ENCODE results near the gene IDH3G.

IDH3G gene

DNA sequence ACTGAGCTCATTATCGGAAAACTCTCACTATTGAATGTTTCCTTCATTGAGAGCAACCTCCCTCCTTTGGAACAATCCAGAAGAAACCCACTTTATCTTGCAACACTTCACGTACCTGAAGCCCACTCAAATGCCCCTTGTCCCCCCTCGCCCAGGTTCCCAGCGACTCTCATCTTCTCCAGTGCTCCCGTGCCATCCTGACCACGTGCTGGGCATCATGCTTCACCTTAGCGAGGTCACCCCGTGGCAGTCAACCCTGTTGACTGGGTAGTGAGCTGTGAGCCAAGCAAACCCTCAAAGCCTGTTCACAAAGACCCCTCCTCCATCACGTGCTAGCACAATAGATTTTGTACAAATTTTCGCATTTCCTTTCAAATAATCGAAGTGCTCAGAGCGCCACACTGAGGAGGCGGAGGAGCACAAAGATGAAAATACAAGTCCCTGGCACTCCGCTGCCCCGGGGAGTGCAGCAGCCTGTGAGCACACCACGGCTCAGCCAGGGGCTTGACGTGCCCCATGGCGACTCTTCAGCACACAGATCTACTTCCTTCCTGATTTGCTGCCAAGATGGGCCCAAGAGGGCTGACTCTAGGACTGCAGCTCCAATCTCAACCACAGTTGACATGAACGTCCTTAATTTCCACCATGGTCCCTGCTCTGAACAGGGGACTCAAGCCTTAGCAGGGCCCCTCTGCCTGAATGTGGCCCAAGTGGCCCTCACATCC is 20.6 kb upstream of the IDH3G start:
- no peak for DNase-seq

DNA sequence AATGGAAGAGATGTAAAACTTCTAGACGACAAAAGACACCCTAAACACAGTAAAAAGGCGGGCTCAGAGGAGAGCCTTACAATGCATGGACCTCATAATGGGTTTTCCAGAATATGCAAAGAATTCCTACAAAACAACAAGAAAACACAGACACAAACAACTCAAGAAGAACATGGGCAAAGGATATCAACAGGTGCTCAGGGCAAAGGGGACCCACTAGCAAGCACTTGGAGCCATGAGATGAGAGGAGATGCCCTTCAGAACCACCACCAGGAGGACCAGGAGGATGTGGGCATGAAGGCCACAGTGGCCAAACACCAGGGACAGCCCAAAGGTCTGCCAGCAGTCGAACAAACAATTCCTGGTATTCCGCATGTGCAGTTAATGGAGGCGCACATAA is 19.0 kb upstream of the IDH3G start:
- no peak for DNase-seq

DNA sequence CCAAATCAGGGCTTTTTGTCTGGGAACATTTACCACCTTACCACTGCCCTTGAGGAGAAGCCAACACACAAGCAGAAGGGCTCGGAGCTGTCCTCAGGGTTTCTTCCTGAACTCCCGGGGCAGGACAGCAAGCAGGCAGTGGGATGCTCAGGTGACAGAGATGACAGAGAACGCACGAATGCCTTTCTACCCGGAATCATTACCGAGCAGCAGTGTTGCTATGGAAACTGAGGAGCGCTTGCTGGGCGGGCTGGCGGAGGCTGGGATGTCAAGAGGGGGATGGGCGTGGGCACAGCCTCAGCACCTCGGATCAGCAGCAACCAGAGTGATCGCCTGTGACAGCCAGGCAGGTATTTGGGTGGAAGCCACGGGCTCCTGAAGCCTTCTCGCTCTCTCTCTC is 18.0 kb upstream of the IDH3G start:
- DNase-seq, result no peak

DNA sequence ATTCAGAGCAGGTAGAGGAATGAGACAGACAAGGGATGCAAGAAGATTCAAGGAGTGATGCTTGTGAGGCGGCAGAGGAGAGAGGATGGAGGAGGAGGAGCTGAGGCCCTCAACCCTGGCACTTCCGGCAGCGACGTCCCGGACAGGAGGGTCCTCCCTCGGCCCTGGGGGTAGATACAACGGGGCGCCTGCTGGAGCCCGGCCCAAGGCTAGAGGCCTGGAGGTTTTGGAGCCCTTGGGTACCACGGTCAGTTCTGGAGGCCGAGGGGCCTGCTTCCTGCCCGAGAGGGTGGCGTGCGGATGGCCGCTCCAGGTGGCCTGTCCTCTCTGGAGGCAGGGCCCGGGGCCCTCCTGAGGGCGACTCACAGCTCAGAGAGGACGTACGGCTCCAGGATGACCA is 13.8 kb upstream of the IDH3G start:
- DNase-seq, result no peak

DNA sequence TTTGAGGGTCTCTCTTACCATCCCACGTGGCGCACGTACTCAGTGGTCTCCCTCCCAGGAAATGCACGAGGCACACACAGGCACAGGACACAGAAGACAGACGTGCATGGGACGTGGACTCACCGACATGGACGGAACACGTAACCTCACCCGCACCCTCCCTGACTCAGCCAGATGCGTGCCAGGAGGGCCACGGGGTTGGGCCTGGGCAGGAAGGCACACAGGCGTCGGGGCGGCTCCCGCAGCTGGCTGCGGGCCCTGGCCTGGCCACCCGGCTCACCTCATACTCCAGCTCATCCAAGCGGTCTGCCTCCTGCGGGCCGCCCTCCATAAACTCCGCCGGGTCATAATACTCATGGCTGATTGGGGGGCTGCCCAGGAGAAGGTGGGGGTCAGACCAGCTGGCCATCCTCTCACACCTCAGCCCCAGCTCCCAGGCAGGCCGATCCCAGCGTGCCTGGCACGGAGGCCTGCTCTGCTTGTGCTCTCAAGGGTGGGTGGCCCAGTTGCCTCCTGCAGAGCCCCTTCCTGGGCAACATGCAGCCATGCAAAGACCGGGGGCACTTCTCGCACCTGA is 12.9 kb upstream of the IDH3G start:
- DNase-seq, result no peak

DNA sequence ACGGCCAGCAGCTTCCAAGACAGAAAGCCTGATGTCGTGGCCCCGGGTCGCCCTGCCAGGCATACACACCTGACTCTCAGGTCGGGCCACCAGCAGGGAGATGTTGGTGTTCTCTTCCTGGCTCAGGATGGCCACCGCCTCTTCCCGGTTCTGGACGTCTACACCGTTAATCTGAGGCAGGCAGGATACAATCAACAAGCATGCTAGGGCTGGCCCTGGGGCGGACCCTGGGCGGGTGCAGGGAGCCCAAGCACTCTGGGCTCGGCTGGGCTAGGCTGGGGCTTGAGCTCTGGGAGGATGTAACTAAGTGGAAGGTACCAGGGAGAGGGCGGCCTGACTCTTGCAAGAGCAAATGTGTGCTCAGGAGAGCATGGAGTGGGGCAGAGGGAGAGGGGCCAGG is 11.3 kb upstream of the IDH3G start:
- no peak for DNase-seq

DNA sequence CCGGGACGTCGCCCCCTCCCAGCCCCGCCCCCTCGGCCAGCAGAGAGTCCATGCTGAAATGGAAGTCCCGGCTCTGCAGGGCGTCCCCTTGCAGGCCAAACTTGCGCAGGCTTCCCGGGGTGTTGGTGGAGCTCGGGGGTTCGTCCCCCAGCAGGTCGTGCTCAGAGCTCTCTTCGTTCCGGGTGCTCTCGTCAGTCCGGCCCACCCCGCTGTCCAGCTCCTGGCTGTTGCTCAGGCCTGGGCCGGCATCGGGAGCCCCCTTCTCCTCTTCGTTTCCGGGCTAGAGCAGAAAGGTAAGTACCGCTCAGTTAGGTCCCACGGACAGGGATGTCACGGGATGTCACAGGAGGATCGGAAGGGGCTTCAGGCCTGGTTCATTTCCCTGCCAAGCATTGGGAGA is 10.4 kb upstream of the IDH3G start:
- DNase-seq, result no peak

DNA sequence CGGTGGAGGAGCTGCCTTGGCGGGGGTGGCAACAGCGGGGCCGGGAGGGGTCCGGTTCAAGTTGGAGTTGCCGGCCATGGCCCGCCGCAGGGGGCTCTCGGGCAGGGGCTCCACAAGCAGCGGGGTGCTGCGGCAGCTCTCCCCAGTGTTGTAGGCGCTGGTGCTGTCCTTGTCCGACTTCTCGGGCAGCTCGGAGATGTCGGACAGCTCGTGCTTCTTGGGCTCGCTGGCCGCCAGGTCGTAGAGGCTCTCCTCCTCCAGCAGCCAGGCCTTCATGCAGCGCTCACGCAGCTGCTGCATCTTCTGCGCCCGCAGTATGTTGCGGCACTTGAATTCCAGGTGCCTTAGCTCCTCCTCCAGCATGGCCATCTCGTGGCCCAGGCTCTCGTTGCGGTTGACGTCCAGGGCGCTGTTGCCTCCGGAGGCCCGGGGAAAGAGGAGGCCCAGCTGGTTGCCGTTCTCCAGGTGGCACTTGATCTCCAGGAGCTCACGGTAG is 10.0 kb upstream of the IDH3G start:
- DNase-seq, result no peak

DNA sequence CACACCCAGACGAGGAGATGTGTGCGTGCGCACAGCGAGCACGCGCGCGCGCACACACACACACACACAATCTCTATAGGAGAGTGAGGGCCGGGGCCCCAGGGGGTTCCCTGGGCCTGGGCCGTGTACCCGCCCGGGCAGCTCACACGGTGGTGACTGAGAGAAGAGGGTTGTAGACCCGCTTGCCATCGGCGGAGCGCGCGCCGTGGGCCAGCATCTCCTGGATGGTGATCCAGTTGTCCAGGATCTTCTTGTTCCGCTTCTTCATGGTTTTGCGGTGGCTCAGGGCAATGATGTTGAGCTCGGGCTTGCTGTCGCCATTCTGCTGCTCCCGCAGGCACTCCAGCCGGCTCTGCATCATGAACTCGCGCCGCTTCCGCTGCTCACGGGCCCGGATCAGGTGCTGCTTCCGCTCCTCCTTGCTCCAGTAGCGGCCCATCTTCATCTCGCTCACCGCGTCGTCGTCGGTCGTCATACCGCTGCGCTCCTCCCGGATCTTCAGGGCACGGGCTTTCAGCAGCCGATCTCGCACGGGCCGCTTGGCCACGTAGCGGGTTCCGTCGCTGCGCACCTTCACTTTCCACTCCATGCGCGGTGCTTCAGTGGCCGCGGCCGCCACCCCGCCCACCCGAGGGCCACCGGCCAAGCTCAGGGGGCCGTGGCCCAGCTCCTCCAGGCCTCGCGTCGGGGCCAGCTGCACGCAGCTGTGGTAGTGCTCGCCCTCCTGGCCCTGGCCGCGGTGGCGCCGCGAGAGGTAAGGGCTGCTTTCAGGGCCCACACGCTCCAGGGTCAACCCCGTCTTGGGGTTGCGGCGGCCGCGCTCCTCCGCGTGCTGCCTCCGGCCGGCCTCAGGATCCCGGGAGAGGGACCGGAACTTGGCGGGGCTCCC is 9.3 kb upstream of the IDH3G start:
- DNase-seq, result no peak

DNA sequence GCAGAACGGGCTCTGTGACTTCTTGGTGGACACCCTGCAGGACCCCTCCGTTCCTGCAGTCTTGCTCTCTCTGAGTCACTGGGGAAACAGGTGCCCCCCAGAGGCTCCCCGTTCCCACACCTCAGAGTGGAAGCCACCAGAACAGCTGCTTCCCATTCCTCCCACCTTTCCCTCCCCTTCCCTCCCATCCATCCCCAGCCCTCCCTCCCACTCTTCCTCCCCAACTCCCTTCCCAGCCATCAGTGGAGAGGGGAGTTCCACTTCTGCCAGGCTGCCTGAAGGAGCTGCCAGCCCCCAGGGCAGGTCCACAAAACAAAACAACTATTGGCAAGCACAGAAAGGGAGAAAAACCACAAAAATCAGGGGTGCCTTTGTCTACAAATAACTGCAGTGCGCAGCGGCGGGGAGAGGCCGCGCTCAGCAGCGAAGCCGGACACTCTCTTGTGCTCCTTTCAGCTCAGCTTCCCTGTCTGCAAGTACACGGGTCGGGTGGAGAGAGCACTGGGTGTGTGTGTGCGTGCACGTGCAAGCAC is 8.4 kb upstream of the IDH3G start:
- DNase-seq, result no peak

DNA sequence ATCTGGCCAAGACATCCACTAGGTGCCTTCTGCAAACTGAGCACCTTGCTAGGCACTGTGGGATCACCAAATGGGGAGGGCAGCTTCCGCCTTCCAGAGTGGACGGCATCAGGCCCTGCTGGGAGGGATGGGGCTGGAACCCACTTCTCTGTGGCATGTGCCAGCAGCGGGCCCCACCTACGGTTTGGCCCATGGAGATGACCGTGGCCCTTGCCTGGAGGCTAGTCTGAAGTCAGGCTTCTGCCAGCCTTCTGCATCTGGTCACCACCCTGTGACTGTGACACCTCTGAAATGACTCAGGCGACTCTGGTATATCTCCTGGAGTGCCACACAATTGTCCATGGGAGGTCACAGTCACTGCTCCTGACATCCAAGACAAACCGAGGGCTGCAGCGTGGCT is 7.5 kb upstream of the IDH3G start:
- DNase-seq, result no peak

DNA sequence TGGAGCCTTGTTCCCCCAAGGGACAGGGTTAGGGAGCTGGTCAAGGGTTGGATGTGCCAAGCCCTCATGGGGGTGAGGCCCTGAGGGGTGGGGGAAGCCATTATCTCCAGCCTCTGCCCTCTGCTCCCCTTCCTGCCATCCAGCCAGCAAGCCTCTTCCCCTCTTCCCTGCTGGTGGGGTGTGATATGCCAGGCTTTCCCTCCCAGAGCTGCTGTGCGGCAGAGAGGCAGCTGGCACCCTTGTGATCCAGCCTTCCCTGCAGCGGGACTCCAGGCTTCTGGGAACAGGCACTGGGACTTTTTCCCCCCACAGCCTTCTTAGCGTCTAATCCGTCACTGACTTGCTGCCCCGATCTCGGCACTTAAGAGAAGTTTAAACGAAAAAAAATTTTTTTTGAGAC is 6.6 kb upstream of the IDH3G start:
- DNase-seq, result no peak

DNA sequence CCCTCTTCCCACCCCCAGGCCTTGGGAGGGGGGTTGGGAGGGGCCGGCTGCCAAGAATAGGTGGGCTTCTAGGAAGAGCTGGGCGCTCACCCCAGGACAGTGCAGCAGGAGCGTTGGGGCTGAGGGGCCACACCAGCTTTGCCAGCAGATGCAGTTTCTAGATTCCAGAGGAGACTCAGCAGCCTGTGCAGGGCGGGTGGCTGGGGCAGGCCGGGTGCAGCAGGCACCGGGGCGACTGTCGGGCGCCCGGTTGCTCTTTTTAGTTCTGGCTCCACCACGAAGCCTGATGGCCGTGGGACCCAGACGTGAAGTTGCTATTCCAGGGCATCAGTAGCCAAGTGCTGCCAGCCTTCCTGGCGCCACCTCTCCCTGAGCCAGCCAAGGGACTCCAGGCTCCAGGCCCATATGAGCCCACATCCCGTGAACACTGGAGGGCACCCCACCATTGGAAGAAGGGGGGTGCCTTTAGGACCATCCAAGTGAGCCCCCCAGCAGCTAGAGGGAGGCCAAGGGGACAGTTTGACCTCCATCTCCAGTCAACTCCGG is 6.1 kb upstream of the IDH3G start:
- no peak for DNase-seq

DNA sequence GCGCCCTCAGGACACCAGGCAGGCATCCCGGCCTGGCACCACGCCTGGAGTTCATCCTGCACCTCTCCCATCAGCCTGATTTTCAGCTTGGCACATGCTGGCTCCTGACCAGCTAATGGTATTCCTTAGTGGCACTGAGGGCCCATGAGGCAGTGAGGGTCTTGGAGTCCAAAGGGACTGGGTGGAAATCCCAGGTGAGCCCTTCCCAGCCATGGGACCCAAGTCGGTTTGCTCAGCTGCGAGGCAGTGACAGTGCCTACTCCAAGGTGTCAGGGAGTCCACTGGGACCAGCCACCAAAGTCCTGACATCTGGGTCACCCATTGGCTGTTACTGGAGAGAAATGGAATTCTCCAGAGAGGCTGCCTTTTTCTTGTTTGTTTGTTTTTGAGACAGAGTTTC is 5.2 kb upstream of the IDH3G start:
- no peak for DNase-seq

DNA sequence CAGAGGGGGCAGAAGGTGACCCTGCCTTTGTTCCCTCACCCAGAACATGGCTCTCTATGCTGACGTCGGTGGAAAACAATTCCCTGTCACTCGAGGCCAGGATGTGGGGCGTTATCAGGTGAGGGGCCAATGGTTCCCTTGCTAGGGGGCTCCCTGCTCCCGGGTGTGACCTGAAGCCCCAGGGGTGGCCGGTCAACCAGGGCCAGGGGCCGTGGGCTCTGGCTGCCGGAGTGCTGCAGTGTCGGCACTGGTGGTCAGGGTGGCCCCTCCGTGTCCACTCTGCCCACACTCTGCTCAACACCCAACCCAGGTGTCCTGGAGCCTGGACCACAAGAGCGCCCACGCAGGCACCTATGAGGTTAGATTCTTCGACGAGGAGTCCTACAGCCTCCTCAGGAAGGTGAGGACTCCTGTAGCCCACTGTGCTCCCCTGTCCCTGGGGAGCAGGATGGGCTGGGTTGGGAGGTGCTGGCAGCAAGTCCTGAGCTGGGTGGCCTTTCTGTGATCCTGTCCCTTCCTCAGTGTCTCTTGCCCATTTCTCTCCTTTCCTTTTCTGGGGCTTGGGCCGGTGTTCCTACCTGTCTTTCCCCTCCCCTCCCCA is 3.3 kb upstream of the IDH3G start:
- no peak for DNase-seq

DNA sequence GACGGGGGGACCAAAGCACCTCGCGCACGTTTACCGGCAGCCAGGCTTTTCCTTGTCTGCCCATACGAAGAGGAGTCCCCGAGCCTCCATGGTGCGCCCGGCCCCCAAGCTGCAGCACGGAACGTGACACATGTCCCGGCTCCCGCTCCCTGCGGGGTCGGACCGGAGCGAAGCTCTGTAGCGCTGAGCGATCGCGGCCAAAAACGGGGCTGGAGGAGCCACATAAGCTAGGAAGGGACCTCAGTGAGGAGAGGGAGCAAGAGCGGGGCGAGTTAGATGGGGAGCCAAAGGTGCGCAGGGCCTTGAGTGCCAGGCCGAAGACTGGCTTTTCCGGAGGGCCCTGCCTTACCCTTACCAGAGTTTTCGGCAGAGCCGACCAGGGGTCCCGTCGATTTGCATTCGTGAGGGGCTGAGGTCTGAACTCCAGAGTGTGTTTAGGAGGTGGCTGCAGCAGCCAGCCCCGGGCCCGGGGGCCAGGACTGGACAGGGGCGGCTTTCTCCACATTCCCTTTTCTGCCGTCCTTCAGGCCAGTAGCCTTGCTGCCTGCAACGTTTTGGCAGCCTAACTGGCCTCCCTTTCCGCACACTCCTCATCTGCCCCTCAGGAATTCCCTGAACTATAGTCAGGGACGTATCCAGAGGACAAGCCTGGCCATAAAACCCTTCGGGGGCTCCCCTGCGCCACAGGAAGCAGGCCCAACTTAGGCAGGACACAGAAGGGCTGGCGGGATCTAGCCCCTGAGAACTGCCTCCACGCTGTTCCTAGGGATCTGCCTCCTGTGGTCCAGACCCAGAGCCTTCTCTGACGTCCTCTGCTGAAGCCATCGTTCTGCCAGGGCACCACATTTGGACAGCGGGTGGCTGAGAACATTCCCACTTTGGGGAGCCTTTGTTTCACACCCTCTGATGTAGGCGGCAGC is 982 bp upstream of the IDH3G start:
- no peak for DNase-seq

DNA sequence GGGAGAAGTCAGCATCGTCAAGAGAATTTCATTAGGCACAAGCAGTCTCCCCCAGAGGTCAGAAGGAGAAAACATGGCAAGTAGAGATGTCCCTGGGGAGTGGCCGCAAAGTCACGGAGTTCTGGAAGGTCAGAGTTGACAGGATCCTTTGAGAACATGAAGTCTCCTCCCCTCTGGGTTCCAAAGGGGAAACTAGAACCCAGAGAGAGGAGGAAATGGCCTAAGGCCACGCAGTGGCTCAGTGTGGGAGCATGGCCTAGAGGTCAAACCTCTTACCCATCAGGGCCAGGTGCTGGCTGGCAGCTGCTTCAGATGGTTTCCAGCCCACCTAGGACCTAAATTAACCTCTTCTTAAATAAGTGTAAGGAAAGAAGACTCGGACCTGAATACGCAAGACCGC is 884 bp downstream of the IDH3G start:
- DNase-seq, result no peak

DNA sequence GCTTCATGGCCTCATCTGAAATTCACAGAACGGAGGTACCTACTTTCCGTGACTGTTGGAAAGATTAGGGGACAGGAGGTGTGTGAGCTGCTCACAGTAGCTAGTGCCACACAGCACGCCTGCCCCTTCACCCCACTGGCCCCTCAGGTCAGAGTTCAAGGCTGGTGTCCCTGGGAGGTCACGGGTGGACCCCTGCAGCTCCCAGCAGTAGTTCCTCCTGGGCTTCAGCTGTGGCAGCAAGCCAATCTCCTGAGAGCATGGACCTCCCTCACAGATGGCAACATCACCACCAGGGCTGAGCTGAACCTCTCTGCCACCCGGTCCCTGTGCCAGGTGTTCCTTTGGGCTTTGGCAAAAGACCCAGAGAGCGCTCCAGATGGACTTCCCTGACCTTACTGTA is 1.8 kb downstream of the IDH3G start:
- DNase-seq, result no peak

DNA sequence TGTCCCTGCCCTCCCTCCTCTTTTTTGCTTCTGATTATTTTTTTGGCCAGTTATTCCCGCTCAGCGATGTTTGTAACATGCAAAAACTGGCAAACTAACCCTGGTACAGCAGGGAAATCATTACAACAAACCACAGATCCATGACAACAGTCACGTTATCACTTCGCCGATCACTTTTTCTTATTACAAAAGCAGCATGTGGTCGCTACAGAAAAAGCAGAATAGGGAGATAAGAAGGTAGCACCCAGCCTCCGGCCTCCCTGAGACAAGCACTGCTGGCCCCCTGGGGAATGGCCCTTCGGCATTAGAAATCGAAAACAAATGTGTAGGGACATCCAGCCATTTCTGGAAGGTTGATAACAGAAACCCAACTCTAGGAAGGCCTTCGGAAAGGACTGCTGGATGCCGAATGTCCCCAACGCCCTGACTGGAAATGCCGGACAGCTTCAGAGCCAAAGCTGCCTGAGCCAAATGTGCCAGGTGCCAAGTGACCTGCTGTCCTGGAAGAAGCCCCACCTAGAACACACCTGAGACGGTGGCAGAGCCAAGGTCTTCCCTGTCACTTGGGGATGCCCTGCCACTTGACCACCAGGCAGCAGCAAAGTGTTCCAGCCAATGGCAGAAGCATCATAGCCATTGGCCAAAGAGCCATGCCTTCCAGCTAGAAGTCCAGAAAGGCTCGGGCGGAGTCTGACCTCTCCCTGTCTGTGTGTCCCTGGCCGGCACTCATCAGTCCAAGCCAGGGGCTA is 2.9 kb downstream of the IDH3G start:
- no peak for DNase-seq

DNA sequence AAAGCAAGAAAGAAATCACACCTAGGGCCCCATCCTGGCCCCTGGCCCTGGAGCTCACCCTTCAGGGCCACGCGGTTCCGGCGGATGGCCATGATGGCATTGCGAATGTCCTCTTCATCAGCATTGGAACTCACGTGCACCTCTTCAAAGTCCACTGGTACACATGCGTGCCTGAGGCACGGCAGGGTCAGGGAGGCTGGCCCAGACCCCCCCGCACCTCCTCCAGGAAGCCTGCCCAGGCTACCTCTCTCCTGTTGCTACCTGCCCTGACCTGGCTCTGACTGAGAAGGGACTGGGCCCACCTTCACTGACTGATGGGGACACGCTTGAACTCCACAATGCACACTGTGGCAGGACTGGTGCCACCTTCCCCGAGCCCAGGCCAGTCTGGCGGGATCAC is 4.5 kb downstream of the IDH3G start:
- DNase-seq, result no peak

DNA sequence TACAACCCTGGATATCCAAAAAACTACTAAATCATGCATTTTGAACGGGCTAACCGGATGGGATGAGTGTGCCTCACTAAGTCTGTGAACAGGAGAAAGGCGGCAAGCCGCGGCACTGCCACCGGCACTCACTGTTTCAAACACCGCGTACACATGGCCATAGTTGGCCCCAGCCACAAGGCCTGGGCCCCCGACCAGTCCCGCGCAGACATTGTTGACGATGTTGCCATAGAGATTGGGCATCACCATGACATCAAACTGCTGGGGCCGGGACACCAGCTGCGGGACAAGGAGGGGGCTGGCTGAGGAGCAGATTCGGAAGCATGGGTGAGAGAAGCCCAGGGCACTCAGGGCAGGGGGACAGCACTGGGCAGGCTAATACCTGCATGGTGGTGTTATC is 7.5 kb downstream of the IDH3G start:
- DNase-seq, result no peak
